ENCODE results near the gene FMNL2.

- TF ChIP-seq CTCF (IDR thresholded peaks at IDR 0.05 in 4 of 5, conservative IDR thresholded peaks at IDR 0.05 in 1 of 5) (no peak), POLR2A (IDR thresholded peaks at IDR 0.05) (peak in 1 of 2 donors; percentile 55)
Observed at GRCh38 chr2:152465541-152465940, 130.6 kb downstream of the FMNL2 start.

Measured in gastrocnemius medialis (tissue), 4 donors.